NCI-H2227 (cell line): Measurements from ENCODE around the gene ACLY.
A peak's percentile ranks its signal among the peaks of the same experiment; 100 is the strongest.
"Not testable (repeated sequence)": the region's sequence is repeated elsewhere in the genome, so short reads cannot be mapped to it uniquely, and the experiment has no call there.

Experiments
- DNase-seq: peaks from one replicate; lab custom pipeline; 2025; ENCODE audit not compliant: unreplicated experiment; lab: John Stamatoyannopoulos, UW

ACLY gene

DNA sequence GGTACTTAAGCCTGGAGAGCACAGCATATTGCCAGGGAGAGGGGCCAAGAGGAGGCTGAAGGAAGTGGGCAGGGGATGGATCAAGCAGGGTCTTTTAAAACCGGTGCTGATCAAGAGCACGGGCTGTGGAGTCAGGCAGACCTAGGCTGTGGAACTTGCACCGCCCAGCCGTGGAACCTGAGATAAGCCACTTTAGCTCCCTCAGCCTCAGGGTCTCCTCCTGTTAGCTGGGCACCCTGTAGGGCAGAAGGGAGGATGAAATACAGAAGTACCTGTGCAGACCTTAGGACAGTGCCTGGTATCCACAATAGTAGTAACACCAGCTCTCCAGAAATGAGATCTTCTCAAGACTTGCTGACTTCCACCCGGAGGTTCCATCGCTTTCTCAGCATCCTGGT is 20.9 kb upstream of the ACLY start:
- DNase-seq = no peak

DNA sequence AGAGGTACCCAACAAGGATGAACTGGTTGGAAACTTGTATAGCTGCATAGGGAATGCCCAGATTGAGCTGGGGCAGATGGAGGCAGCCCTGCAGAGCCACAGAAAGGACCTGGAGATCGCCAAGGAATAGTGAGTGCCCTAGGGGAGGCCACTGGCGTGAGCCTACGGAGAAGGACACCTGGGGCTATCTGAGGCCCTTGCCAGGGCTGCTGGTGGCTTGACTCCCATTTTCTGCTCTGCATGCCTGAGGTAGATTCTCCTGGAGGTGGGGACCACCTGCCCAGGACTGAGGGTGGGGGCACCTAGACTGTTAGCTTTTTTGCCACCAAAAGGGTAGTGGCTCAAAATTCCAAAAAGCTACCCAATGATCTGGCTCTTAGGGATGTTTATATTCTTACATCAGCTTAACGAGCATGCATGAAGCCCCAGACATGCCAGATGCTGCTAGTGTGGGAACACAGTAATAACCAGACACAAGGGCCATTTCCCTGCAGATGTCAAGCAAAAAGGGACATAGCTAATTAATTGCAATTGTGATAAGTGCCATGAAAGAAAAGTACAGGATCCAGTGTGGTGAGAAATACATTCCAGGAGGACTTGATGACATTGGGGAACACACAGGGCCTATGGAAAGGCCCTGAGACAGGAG is 20.4 kb upstream of the ACLY start:
- DNase-seq = no peak

DNA sequence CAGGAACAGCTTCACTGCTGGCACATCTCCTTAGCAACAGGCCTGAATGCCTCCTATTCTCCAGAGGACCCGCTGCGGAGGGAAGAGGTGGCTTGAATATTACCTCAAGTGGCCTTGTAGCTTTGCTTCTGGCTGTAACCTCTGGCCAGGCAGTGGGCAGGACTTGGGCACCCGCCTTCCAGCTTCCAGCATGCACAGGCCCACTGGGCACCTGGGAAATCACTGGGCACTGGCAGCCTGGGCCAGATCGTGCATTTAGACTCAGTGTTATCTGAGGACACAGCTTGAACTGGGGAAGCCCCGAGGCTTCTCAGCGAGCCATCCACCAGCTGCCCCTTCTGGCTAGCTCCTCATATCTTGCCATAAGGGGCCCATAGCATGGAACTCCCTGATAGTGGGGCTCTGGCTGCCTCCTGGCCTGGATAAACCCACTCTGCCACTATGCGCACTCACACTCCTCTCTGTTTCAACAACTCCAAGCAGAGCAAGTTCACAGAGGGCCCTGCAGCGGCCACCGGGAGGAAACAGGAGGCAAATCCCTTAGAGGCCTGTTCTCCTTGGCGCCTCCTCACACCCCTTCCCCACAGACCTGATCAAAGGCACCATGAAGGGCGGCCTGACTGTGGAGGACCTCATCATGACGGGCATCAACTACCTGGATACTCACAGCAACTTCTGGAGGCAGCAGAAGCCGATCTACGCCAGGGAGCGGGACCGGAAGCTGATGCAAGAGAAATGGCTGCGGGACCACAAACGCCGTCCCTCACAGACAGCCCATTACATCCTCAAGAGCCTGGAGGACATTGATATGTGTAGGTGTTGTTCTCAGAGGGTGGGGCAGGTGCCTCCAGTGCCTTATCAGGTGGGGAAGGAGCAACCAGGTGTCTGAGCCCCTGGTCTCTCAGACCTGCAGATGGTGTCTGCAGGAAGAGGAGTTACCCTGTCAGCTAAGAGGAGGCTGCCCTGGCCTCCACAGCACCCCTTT is 19.5 kb upstream of the ACLY start:
- DNase-seq = no peak

DNA sequence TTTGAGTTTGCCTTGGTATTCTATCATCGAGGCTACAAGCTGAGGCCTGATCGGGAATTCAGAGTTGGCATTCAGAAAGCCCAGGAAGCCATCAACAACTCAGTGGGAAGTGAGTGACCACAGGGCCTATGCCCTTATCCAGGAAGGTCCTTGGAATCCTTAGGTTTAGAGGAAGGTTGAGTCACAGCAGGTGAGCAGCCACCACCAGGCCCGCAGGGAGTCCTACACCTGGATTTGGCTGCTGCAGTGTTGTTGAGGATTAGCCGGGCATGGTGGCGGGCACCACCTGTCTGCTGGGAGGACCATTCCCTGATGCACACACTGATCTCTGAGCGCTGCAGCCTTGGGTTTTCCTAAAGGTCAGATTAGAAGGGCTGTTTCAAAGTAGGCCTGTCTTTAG is 16.9 kb upstream of the ACLY start:
- no peak for DNase-seq

DNA sequence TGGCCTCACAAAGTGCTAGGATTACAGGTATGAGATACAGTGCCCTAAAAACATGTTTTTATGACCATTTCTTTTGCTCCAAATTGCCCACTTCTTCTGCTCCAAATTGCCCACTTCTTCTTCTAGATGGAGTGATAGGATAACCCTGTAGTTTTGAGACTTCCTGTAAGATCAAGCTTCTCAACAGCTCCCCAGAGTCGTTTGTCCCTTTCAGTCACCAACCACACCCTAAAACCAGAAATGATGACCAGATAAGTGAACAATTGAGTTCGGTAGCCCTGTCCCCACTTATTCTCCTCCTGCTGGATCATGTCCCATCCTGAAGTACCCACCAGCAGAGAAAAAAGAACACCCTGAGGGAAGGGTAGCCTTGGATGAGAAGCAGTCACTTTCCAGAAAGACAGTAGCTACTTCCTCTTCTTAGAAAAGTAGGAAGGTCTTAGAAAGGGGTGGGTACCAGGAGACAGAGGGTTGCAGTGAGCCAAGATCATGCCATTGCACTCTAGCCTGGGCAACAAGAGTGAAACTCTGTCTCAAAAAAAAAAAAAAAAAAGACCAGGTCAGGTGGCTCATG is 14.2 kb upstream of the ACLY start:
- no peak for DNase-seq

DNA sequence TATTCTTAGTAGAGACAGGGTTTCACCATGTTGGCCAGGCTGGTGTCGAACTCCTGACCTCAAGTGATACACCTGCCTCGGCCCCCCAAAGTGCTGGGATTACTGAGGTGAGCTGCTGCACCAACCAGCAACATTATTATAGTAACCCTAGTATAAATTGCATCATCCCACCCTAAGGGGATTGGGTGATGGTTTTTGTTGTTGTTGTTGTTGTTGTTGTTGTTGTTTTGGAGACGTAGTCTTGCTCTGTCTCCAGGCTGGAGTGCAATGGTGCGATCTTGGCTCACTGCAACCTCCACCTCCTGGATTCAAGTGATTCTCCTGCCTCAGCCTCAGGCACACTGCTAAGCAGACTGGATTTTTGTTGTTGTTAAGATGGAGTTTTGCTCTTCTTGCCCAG is 13.0 kb upstream of the ACLY start:
- DNase-seq = not testable (repeated sequence)

DNA sequence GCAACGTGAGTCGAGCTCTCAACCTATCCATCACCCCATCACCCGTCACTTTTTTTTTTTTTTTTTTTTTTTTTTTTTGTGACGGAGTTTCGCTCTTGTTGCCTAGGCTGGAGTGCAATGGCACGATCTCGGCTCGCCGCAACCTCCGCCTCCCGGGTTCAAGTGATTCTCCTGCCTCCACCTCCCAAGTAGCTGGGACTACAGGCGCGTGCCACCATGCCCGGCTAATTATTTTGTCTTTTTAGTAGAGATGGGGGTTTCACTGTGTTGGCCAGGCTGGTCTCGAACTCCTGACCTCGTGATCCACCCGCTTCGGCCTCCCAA is 12.0 kb upstream of the ACLY start:
- not testable (repeated sequence) for DNase-seq

DNA sequence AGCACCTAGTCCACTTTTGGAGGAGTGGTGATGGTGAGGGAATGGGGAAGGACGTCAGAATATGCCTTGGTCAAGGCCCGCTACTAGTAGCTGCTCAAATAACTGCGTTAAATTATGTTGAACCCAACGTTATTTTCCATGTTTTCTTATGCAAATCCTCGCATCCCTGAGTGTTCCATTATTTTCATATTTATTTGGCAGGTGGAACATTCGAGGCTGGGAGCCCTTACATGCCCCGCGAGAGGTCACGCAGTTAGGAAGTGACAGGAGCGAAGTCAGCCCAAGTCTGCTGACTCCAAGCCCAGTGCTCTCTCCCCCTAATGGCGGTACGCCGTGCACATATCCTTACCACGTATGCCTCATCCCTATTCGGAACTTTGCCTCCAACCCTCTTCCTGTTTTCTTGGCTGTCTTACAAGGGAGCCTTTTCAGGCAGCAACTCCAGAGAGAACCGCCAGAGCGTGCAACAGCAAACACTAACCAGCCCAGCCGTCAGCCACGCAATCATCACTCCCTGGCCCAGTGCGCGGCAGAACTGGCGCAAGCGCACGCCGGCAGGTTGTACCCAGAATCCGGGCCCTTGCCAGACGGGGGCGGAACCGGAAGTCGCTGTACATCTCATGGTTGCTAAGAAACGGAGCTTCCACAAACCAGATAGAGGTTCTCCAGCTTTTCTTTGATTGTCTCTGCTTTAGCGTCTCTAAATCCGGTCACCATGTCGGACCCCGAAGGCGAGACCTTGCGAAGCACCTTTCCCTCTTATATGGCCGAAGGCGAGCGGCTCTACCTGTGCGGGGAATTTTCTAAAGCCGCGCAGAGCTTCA is 11.5 kb upstream of the ACLY start, which contains the start of gene ODAD4:
TSS of gene ODAD4 (plus strand) at position 609 of the 824 bp plus-strand sequence. CDS start at position 716, 107 bp downstream.
- DNase-seq = peak; percentile 97

DNA sequence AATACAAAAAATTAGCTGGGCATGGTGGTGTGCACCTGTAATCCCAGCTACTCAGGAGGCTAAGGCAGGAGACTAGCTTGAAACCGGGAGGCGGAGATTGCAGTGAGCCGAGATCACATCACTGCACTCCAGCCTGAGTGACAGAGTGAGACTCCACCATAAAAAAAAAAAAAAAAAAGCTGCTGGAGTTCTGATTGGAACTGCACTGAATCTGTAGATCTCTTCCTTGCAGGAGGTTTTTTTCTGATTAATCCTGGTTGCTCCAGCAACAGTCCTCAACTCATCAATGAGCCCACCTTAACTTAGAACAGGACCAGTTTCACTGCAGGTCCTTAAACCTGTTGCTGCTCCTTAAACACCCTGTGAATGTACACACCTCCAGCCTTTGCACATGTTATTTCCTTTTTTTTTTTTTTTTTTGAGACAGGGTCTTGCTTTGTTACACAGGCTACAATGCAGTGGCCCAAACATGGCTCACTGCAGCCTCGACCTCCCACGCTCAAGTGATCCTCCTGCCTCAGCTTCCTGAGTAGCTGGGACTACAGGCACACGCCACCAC is 10.0 kb upstream of the ACLY start:
- no peak for DNase-seq

DNA sequence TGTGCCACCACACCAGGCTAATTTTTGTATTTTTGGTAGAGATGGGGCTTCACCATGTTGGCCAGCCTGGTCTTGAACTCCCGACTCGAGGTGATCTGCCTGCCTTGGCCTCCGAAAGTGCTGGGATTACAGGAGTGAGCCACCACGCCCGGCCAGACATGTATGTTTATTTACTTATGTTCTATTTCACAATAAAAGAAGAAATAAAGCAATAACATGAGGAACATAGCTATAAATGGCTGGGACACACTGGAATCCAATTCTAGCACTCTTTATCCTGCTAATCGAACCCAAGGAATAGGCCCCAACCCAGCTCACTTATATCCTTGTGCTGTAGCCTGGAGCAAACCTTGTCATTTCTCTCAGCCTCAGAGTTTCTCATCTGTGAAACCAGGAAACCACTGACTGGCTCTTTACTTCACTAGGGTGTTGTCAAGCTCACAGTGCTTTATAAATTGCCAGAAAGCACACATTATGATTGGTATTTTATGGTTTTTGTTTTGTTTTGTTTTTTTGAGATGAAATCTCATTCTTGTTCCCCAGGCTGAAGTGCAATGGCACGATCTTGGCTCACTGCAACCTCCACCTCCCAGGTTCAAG is 7.3 kb upstream of the ACLY start:
- no peak for DNase-seq

DNA sequence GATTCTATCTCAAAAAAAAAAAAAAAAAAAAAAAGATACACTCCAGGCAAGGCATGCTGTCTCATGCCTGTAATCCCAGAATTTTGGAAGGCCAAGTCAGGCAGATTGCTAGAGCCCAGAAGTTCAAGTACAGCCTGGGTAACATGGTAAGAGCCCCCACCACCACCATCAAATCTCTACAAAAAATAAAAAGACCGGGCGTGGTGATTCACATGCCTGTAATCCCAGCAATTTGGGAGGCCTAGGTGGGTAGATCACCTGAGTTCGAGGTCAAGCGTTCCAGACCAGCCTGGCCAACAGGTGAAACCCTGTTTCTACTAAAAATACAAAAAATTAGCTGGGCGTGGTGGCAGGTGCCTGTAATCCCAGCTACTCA is 1.8 kb upstream of the ACLY start:
- no peak for DNase-seq

DNA sequence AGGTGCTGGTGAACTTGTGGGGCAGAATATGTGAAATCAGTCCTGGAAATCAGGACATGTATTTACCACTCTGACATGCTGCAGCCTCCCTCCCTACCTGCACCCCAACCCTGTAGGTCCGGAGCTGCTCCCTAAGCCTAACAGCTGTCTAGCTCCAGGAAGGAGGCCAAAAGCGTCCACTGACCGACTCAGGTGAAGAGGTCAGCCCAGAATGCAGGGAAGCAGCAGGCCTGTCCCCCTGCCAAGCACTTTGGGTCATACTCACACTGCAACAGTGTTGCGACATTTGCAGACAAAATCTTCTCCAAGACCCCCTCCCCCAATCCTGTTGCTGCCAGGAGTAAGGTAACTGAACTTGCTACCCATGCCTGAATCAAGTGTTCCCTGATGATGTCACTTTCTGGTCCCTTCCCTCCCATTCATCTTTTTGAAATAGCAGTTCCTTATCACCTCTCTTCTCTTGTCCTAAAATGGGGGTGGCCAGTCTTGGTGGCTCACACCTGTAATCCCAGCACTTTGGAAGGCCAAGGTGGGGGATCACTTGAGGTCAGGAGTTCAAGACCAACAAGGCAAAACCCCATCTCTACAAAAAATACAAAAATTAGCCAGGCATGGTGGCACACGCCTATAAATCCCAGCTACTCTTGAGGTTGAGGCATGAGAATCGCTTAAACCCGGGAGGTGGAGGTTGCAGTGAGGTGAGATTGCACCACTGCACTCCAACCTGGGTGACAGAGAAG is 1.3 kb upstream of the ACLY start:
- DNase-seq = no peak

DNA sequence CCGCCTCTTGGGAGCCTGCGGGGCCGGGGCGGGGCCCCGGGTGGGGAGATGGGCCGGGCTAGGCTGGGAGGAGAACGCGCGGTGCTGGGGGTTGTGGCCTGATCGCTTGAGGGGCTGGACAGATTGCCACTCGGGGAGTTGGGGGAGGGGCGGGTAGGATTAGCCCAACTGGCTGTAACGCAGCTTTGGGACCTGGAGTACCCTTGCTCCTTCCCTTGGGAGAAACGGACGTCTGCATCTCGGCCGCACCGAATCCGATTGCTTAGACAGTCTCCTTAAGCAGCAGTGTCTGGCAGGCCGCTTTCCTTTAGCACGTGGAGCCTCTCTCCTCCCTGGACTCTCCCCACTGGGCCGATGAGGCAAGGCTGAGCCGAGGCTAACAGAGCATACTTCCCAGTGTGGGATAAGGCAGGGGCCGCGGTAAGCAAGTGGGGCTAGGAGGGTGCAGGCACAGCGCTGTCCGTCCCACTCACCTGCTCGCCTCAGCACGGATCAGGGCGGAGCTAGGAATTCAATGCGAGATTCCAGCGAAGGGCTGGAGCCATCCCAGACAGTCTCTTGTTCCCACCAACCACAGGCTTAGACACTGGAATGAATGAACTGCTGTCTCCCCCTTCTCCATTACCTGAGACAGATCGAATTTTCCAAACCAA is 540 bp upstream of the ACLY start:
- DNase-seq = peak; percentile 80

DNA sequence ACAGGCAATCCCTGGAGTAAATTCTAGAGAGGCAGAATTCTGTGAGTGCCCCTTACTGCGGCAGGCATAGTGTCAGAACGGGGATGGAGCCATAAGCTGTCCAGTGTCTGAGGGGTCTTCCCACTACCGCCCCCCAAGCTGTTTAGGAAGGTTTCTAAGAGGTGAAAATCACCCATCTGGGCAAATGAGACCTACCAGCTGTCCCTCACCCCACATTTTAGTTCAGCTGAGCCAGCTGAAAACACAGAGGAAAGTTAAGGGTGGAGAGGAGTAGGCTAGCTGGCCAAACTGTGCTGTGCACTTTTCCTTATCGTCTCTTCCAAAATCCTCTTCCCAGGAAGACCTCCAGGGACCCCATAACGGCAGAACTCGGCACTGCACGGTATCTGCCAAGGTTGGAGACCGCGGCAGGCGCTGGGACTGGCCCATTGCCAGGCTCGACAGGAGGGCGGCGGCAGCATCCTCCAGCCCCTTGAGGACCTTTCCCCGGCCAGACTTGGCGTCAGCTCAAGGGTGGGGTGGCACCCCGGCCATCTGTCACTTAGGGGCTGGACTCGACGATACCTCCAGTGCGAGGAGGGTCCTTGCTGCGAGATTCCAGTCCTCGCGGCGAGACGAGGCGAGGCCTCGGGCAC is 955 bp downstream of the ACLY start:
- peak; percentile 61 for DNase-seq

DNA sequence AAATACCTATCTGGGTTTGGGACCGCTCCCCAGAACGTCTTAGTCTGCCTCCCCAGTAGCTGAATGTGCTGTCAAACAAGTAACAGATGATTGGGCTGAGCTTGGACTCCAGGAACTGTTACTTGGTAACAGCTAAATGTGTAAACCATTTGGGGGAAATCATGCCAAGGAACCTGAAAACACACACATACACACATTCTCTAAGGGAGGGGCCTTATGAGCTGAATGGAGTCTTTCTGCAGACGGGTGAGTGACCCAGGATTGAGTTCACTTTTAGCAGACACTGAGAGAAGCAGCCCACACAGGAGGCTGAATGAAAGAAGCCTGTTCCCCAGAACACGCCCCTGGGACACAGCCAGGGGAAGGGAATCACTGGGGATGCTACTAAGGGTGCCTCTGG is 1.6 kb downstream of the ACLY start:
- DNase-seq = no peak

DNA sequence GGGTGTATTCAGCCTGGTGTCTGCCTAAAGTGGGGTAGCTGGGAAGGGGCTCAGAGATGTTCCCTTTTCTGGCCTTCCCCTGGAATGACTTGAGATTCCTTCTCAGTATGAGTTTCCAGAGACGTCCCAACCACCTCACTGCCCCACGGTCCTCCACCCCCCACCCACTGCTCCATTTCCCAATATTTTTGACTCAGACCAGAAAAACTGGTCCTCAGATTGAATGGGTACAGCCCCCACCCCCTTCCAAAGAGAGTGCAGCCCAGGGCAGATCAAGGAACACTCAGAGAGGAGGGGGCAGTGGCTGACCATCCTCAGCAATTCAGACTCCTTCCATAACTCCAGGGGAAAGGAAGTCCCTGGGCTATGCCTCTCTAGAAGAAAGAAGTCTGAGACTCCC is 3.2 kb downstream of the ACLY start:
- no peak for DNase-seq

DNA sequence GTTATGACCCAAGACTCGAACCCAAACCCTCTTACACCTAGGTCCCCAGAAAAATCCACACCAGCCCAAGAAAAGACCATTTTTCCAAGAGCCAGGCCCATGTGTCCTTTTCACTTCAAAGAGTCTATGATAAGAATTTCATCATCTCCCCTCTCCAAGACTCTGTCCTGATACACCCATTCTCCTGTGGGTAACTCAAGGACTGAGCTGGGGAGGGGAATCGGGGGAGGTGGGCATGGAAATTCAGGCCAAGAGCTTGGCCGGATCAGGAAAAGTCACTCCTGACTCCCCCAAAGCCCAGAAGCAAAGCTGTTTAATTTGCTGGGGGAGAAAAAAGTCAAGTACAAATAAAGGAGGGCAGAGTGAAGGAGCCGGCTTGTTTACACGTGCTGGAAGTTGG is 3.7 kb downstream of the ACLY start:
- DNase-seq = no peak

DNA sequence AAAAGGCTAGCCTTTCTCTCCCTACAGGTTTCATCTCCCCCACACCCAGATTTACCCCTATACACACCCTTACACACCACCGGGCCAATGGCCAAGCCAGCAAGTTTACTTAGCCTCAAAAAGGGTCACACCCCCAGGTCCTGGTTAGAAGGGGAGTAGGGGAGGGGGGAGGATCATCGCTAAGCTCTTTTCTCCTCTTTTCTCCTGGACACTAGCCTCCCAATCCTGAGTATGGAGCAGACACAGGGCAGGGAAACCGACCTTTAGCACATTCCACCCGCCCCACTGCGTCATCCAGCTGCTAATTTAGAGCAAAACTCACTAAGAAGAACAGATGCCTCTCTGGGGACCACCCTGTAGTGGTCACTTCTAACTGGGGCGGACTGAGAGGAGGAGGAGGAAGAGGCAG is 4.4 kb downstream of the ACLY start:
- no peak for DNase-seq

DNA sequence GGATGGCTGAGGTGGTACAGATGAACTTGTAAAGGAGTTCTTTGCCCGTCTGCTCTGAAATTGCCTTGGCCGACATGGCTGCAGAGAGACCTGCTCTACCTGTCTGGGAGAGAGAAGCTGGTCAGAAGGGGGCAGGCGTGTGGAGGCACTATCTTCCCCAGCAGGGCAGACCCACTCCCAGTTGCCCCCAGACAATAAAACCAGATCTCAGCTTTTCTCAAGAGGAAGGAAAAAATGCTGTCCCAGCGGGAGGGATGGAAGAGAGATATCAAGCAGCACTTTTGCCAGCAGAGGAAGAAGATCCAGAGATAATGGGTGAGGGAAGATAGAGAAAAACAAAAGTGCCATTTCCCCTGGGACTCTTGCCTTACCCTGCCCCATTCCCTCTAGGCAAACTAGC is 5.0 kb downstream of the ACLY start:
- no peak for DNase-seq
